HepG2 (cell line): ENCODE measurements around the gene SPRR5. TPM values are rescaled to one million over a fixed set of nuclear protein-coding genes. Genes with fewer than 3 reads are reported as not detected.

Experiments used
- ATAC-seq: fragments of 200-7000 bp; cut with Tn5 transposase; 3 replicates; pipeline ENCODE4 v1.9.1; 2020; ENCODE audit warnings: mild to moderate bottlenecking, moderate library complexity
- BruUV-seq: library from RNA; stranded (reverse); fragments of 400-500 nt; replicated peaks from 2 replicates; lab custom pipeline; 2021; lab: Mats Ljungman, UMichigan
- CTCF ChIA-PET: fragments of 300-600 bp; formaldehyde crosslinking; extraction: SDS; loops from one replicate; lab custom pipeline; 2021; ENCODE audit warnings: low total read pairs, inconsistent platforms, low intra/inter-chr PET ratio; lab: Yijun Ruan, JAX
- POLR2A ChIA-PET: fragments of 350-600 bp; sonication (Branson Sonifier 250); formaldehyde crosslinking; loops from one replicate; lab custom pipeline; 2020; ENCODE audit warnings: antibody characterized with exemption, inconsistent platforms; lab: Yijun Ruan, JAX
- DNase-seq: peaks from one replicate; pipeline ENCODE4 v3.0.0-alpha.2; 2015; ENCODE audit warnings: low spot score
- FAIRE-seq: peaks from 3 replicates; lab custom pipeline; 2011; peaks lifted over from hg19 to GRCh38; lab: Jason Lieb, UNC
- H2AFZ ChIP-seq: one replicate; pipeline ENCODE4 v1.6.1; 2011; ENCODE audit warnings: low read length, inconsistent platforms
- H3K27ac ChIP-seq: fragments of 300-600 bp; 3 replicates; pipeline ENCODE4 v1.8.0; 2011; ENCODE audit warnings: mixed run types, mild to moderate bottlenecking, mixed read lengths, low read length, inconsistent platforms; ENCODE audit not compliant: insufficient read depth; ENCODE audit errors: extremely low read length
- H3K27me3 ChIP-seq, 2 experiments: fragments of 200-600 bp in 1 of 2; 2 replicates in 1 of 2; 3 replicates in 1 of 2; pipeline versions ENCODE4 v1.6.0 to v1.8.0; 2011; ENCODE audit warnings: low read length in 2 of 2, mild to moderate bottlenecking in 2 of 2, moderate library complexity in 2 of 2, inconsistent platforms in 1 of 2; ENCODE audit not compliant: insufficient read depth in 2 of 2, control insufficient read depth in 1 of 2
- H3K36me3 ChIP-seq, 2 experiments: fragments of 200-600 bp in 1 of 2; replicated peaks in 1 of 2; 2 replicates in 1 of 2; 3 replicates in 1 of 2; pipeline versions ENCODE4 v1.5.1 to v1.8.0; 2011; ENCODE audit warnings: low read length in 2 of 2, inconsistent platforms in 1 of 2; ENCODE audit not compliant: insufficient read depth in 2 of 2, control insufficient read depth in 1 of 2
- H3K4me1 ChIP-seq: 2 replicates; pipeline ENCODE4 v1.5.1; 2012; ENCODE audit warnings: low read length, inconsistent platforms; ENCODE audit not compliant: insufficient read depth
- H3K4me2 ChIP-seq: 2 replicates; pipeline ENCODE4 v1.6.0; 2011; ENCODE audit warnings: low read depth, low read length, inconsistent platforms
- H3K4me3 ChIP-seq, 3 experiments: fragments of 200-600 bp in 1 of 3; sonication (generic), shearing (Covaris generic) in 1 of 3; replicated peaks in 1 of 3; 2 replicates each; pipeline ENCODE4 v1.5.1; 2011 to 2016; ENCODE audit warnings: low read length in 3 of 3, inconsistent platforms in 2 of 3, low read depth in 2 of 3, mild to moderate bottlenecking in 2 of 3, control low read depth in 1 of 3, mixed read lengths in 1 of 3; ENCODE audit not compliant: insufficient read depth in 1 of 3
- H3K79me2 ChIP-seq: one replicate; pipeline ENCODE4 v1.6.1; 2011; ENCODE audit warnings: low read length, inconsistent platforms; ENCODE audit not compliant: insufficient read depth
- H3K9ac ChIP-seq: 2 replicates; pipeline ENCODE4 v1.6.0; 2011; ENCODE audit warnings: mild to moderate bottlenecking, low read depth, low read length, inconsistent platforms; ENCODE audit not compliant: insufficient read depth
- H3K9me3 ChIP-seq: 2 replicates; pipeline ENCODE4 v1.5.1; 2012; ENCODE audit warnings: mild to moderate bottlenecking, low read length
- H4K20me1 ChIP-seq: 2 replicates; pipeline ENCODE4 v1.6.0; 2011; ENCODE audit warnings: inconsistent platforms, mild to moderate bottlenecking, low read length, moderate library complexity; ENCODE audit not compliant: insufficient read depth
- BCL3 ChIP-seq: sonication (generic); formaldehyde crosslinking; IDR thresholded peaks from 2 replicates; pipeline ENCODE4 v1.5.1; 2020; ENCODE audit warnings: mild to moderate bottlenecking, missing genetic modification reagents, moderate library complexity
- ETS1 ChIP-seq: sonication (generic); formaldehyde crosslinking; IDR thresholded peaks from 2 replicates; pipeline ENCODE4 v1.4.0; 2020; ENCODE audit warnings: missing genetic modification reagents
- RBFOX2 ChIP-seq: fragments of 200-400 bp; formaldehyde crosslinking; IDR thresholded peaks from 2 replicates; pipeline ENCODE4 v1.6.1; 2017; ENCODE audit warnings: low read depth, mild to moderate bottlenecking, low read length
- RBM39 ChIP-seq: fragments of 200-400 bp; formaldehyde crosslinking; IDR thresholded peaks from one replicate; pipeline ENCODE4 v1.6.1; 2018; ENCODE audit warnings: antibody characterized with exemption, mild to moderate bottlenecking, low read depth, low read length; ENCODE audit not compliant: poor library complexity, severe bottlenecking
- SAP130 ChIP-seq: IDR thresholded peaks from 2 replicates; pipeline ENCODE4 v1.6.1; 2016; ENCODE audit warnings: low read depth
- SNAPC5 ChIP-seq: sonication (generic); formaldehyde crosslinking; IDR thresholded peaks from 2 replicates; pipeline ENCODE4 v1.8.1; 2023; ENCODE audit warnings: mild to moderate bottlenecking, missing genetic modification reagents, borderline replicate concordance
- SOX5 ChIP-seq: IDR thresholded peaks from 2 replicates; pipeline ENCODE4 v1.6.1; 2016; ENCODE audit warnings: borderline replicate concordance
- U2AF2 ChIP-seq: fragments of 200-400 bp; formaldehyde crosslinking; IDR thresholded peaks from 2 replicates; pipeline ENCODE4 v1.6.1; 2017; ENCODE audit warnings: low read depth, mild to moderate bottlenecking, low read length
- WIZ ChIP-seq: sonication (generic); formaldehyde crosslinking; IDR thresholded peaks from 2 replicates; pipeline ENCODE4 v1.5.1; 2020; ENCODE audit warnings: mild to moderate bottlenecking, missing genetic modification reagents
- ZFP37 ChIP-seq: sonication (generic); formaldehyde crosslinking; IDR thresholded peaks from 2 replicates; pipeline ENCODE4 v1.4.0; 2020; ENCODE audit warnings: missing genetic modification reagents, borderline replicate concordance
- ZMYM2 ChIP-seq: sonication (generic); formaldehyde crosslinking; IDR thresholded peaks from 2 replicates; pipeline ENCODE4 v1.8.0; 2022; ENCODE audit warnings: mild to moderate bottlenecking, missing genetic modification reagents
- ZNF207 ChIP-seq: fragments of 450-650 bp; IDR thresholded peaks from 2 replicates; pipeline ENCODE4 v1.6.1; 2016; ENCODE audit warnings: antibody characterized with exemption, borderline replicate concordance
- ZNF331 ChIP-seq: sonication (generic); formaldehyde crosslinking; IDR thresholded peaks from 2 replicates; pipeline ENCODE4 v1.4.0; 2020; ENCODE audit warnings: missing genetic modification reagents
- ZNF441 ChIP-seq: sonication (generic); formaldehyde crosslinking; IDR thresholded peaks from 2 replicates; pipeline ENCODE4 v1.7.0; 2021; ENCODE audit warnings: missing genetic modification reagents, borderline replicate concordance
- ZNF7 ChIP-seq: IDR thresholded peaks from 2 replicates; pipeline ENCODE4 v1.6.1; 2016; ENCODE audit warnings: missing biosample characterization, missing genetic modification reagents
- in situ Hi-C: cut with HindIII; loops from 2 replicates; pipeline ENCODE4 v1.10.0; 2017; ENCODE audit warnings: low pct_unique_long_range_greater_than_20kb; ENCODE audit not compliant: extremely low pct_ligation_motif_present
- intact Hi-C: fragments of 100-400 bp; cut with micrococcal nuclease; formaldehyde crosslinking; loops from one replicate; pipeline ENCODE4 v1.10.0; 2022; ENCODE audit not compliant: unreplicated experiment
- polyA plus RNA-seq, 8 experiments: library from polyadenylated mRNA; depleted of rRNA in 3 of 8; stranded (reverse) in 7 of 8; unstranded in 1 of 8; fragments of >200 nt; fragmentation: Illumina TruSeq in 4 of 8; extraction: Trizol in 4 of 8; gene quantifications; 2 replicates each; pipeline versions ENCODE4 v1.2.1 to v1.2.3, GENCODE V29; 2011 to 2016; ENCODE audit warnings: low read depth in 4 of 8, missing spikeins in 1 of 8, mixed read lengths in 1 of 8; ENCODE audit not compliant: insufficient read depth in 1 of 8
- total RNA-seq, 5 experiments: library from RNA; depleted of rRNA; stranded (reverse); fragments of >200 nt; fragmentation: Illumina TruSeq; extraction: Trizol; gene quantifications; 2 replicates each; pipeline ENCODE4 v1.2.3, GENCODE V29; 2016; ENCODE audit warnings: low read depth in 1 of 5
- TF ChIP-seq, protein P1 (sequence below): sonication (generic); IDR thresholded peaks from 2 replicates; pipeline ENCODE4 v1.6.1; 2016; ENCODE audit warnings: low read depth, borderline replicate concordance

The SPRR5 gene
- total and polyA plus RNA-seq, 2 of the 13 experiments (the other 11 are each of a cell fraction or from before 2014, with no cell fraction given) = not detected

GRCh38 chr1:152982076-152982475, 35.1 kb downstream of the SPRR5 start (continued):
- TF ChIP-seq SNAPC5 (CRISPR knock-in tag) = no peak
- TF ChIP-seq ZMYM2 (CRISPR knock-in tag) = no peak
- no peak for TF ChIP-seq SAP130 (CRISPR knock-in tag)
- TF ChIP-seq RBFOX2 = no peak
- TF ChIP-seq, protein P1, sequence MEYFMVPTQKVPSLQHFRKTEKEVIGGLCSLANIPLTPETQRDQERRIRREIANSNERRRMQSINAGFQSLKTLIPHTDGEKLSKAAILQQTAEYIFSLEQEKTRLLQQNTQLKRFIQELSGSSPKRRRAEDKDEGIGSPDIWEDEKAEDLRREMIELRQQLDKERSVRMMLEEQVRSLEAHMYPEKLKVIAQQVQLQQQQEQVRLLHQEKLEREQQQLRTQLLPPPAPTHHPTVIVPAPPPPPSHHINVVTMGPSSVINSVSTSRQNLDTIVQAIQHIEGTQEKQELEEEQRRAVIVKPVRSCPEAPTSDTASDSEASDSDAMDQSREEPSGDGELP = no peak
- TF ChIP-seq ZNF441 = no peak
- TF ChIP-seq ZNF331 (CRISPR knock-in tag) = no peak
- TF ChIP-seq SOX5 (CRISPR knock-in tag) = no peak
- TF ChIP-seq RBM39 = no peak
- TF ChIP-seq, all 625 proteins: peak for 0

GRCh38 chr1:152983234-152983633, 36.2 kb downstream of the SPRR5 start:
- intact Hi-C loops (no loop called here), in situ Hi-C loops (no loop called here)
- DNase-seq = no peak
- H3K4me3 ChIP-seq = no peak overlapping the region
- H2AFZ ChIP-seq = no peak overlapping the region
- no peaks in the 10 kb centered on the region for H4K20me1 ChIP-seq
- H3K9me3 ChIP-seq = no peaks in the 10 kb centered on the region
- no peaks in the 10 kb centered on the region for H3K36me3 ChIP-seq
- no peaks in the 10 kb centered on the region for H3K4me1 ChIP-seq
- no peak for FAIRE-seq
- ChIA-PET POLR2A (no interaction called here), CTCF (no interaction called here)
- H3K27me3 ChIP-seq = no peaks in the 10 kb centered on the region
- no TSS peak for BruUV-seq
- H3K27ac ChIP-seq = no peak overlapping the region
- no peaks in the 10 kb centered on the region for H3K79me2 ChIP-seq
- no peak overlapping the region for H3K9ac ChIP-seq
- TF ChIP-seq BCL3 (no peak), ZNF7 (no peak), WIZ (no peak), ETS1 (CRISPR knock-in tag) (no peak), ZFP37 (CRISPR knock-in tag) (no peak), U2AF2 (no peak), ZNF441 (no peak), ZNF207 (no peak)
- no peak overlapping the region for H3K4me2 ChIP-seq
- no peak for ATAC-seq
